Measurements from ENCODE around the gene BTG4. TPM values are rescaled to one million over a fixed set of nuclear protein-coding genes. Genes with fewer than 3 reads are reported as not detected.

Gene BTG4
- total RNA-seq, 3 donors from 2014 or later (not counting 1 experiment from before 2014, with no cell fraction given) = not detected

GRCh38 chr11:111446404-111447111, 65.6 kb downstream of the BTG4 start:
- Mint-ChIP-seq H3K4me3 (peak overlapping the region; percentile 2), H3K27ac (peak overlapping the region; percentile 19 to 59), H3K4me1 (peaks cover 17% of the 10 kb centered on the region in 2 donors), H3K27me3 (ENCODE audit: low read depth in 2 of 2) (peaks cover 0 to 5% of the 10 kb centered on the region in 2 donors), H3K36me3 (no peaks in the 10 kb centered on the region), H3K9me3 (no peaks in the 10 kb centered on the region)
- Histone ChIP-seq H3K9me3 (ENCODE audit: control insufficient read depth, insufficient read depth, low read length) (no peaks in the 10 kb centered on the region), H3K4me3 (ENCODE audit: low read length) (no peak overlapping the region), H3K4me1 (ENCODE audit: control insufficient read depth, insufficient read depth, low read length) (peaks cover 21% of the 10 kb centered on the region), H3K27ac (ENCODE audit: low read length) (peak overlapping the region; percentile 17), H3K36me3 (ENCODE audit: control insufficient read depth, insufficient read depth, low read length) (no peaks in the 10 kb centered on the region), H3K27me3 (ENCODE audit: control insufficient read depth, insufficient read depth, low read length) (no peaks in the 10 kb centered on the region)
- peak; percentile 58 to 93 for DNase-seq
- 46% methylated on average over 5 of the region's 5 CpGs for WGBS (ENCODE audit: insufficient coverage)
- intact Hi-C loops (cut with micrococcal nuclease) = loop anchor here (1.0 kb wide), 1 partner anchor 163 kb away; no protein-coding TSS in a partner anchor
- peak; percentile 96 to 99 (median 99) for ATAC-seq
- TF ChIP-seq CTCF (IDR thresholded peaks at IDR 0.05) = peak; percentile 64

- peak overlapping the region; percentile 19 to 59 for H3K27ac Mint-ChIP-seq
- no peak for ATAC-seq
- H3K36me3 Mint-ChIP-seq = no peaks in the 10 kb centered on the region
Observed at GRCh38 chr11:111445586-111445985, 66.6 kb downstream of the BTG4 start.

More at GRCh38 chr11:111445586-111445985, 66.6 kb downstream of the BTG4 start:
- no peaks in the 10 kb centered on the region for H3K9me3 Mint-ChIP-seq
- DNase-seq = no peak
- H3K9me3 ChIP-seq (ENCODE audit: control insufficient read depth, insufficient read depth, low read length) = no peaks in the 10 kb centered on the region
- intact Hi-C loops (cut with micrococcal nuclease) = no loop called here
- no peak overlapping the region for H3K4me3 ChIP-seq (ENCODE audit: low read length)
- no peaks in the 10 kb centered on the region for H3K27me3 ChIP-seq (ENCODE audit: control insufficient read depth, insufficient read depth, low read length)
- peaks cover 17% of the 10 kb centered on the region in 2 donors for H3K4me1 Mint-ChIP-seq
- no peak for TF ChIP-seq CTCF (IDR thresholded peaks at IDR 0.05)
- no peak overlapping the region for H3K27ac ChIP-seq (ENCODE audit: low read length)
- H3K36me3 ChIP-seq (ENCODE audit: control insufficient read depth, insufficient read depth, low read length) = no peaks in the 10 kb centered on the region
- H3K27me3 Mint-ChIP-seq (ENCODE audit: low read depth in 2 of 2) = peaks cover 0 to 11% of the 10 kb centered on the region in 2 donors
- 95% methylated on average over 2 of the region's 2 CpGs for WGBS (ENCODE audit: insufficient coverage)
- H3K4me1 ChIP-seq (ENCODE audit: control insufficient read depth, insufficient read depth, low read length) = peaks cover 20% of the 10 kb centered on the region
- H3K4me3 Mint-ChIP-seq = no peak overlapping the region

Other genes starting within 250 kb of the BTG4 start
- not detected for gene POU2AF3, start 213.8 kb downstream of the BTG4 start, total RNA-seq
- gene POU2AF1, start 133.1 kb downstream of the BTG4 start, total RNA-seq = 10 to 100 TPM in 1 of 3 donors, 1 to 10 TPM in 1, under 1 TPM in 1; 0.82 to 16.8 (median 1.1) TPM
- gene HOATZ, start 2.4 kb upstream of the BTG4 start, total RNA-seq = not detected
- gene LAYN, start 28.3 kb upstream of the BTG4 start, total RNA-seq = 1 to 10 TPM in 1 of 3 donors, under 1 TPM in 1, not detected in 1; 0.94 to 1.8 TPM
- gene SIK2, start 90.1 kb upstream of the BTG4 start, total RNA-seq = 10 to 100 TPM in 1 of 3 donors, 1 to 10 TPM in 2; 7.1 to 14.3 (median 8.4) TPM